NCI-H2029 (cell line): ENCODE results near the gene GALNT1.
A peak's percentile ranks its signal among the peaks of the same experiment; 100 is the strongest.

Source experiments
- DNase-seq: peaks from one replicate; lab custom pipeline; 2025; lab: John Stamatoyannopoulos, UW

The GALNT1 gene

DNA sequence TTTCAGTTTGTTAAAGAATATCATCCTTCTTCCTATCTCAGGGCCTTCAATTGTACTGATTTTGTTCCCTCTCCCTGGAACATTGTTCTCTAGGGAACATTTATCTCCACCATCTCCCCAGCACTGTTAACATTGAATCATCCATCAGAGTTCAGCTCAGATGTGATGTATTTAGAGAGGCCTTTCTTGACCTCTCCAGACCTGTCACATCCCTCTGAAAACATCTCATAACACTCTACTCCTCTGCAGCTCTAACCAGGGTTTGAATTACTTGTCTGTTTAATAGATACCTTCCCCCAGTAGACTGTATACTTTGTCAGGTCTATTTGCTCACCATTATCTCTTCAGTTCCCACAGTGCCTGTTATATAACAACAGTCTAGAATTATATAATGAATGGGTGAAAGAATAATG, 98.6 kb downstream of the GALNT1 start:
- DNase-seq, result no peak

DNA sequence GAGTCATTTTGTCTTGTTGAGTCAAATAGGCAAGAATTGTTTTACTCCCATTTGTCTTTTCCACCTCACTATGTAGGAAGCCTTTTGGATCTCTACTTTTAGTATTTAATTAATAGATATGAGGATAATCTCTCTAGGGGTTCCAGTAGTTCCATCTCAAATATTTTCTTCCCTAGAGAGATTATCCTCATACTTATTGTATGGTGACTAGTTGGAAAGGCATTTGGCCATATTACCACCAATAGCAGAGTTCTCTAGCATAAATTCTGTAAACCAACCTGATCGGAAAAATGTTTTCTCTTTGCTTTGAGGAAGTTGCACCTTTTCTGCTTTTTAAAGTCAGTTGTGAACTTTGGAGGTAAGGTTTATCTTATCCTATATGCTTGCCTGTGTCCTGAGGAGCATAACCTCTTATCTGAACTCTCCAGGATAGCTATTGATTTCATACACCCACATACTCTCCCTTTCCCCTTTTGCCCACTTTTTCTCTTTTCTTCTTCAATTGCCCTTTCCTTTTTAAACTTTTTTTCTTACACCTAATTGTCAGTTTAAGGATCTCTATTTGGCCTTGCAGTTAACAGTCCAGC, 100.8 kb downstream of the GALNT1 start:
- DNase-seq, result no peak

DNA sequence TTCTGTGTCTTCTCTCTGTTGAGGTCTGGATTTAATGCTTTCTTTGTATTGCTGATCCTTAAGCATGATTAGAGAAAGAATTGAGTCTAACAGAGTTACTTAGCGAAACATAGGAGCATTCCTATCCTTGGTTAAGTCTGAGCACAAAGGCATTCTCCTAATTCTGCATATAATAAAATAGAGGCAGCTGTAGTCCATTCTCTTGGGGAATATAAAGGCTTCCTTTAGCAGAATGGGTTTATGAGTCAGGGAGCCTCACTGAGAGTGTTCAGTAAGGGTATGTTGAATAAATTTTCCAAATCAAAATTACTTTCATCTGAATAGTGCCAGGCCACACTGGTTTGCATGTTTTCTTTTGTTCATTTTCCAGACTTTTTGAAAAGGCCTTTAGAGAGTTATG, 101.5 kb downstream of the GALNT1 start:
- no peak for DNase-seq

DNA sequence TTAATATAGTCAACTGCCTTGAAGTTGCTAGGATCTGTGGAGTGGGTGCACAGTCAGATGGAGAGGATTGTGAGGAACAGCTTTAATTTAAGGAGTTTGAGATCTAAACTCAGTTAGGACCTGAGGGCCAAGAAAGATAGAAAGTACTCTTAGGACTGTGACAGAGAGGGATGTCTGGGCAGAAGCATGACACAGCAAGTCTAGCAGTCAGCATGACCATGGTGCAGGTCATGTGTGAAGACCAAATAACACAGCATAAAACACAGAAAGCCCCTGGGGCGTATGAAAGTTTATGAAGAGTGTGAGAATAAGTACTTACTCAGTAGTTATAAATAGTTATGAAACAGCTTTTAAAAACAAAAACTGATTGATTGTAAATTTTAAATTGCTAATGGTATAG, 107.2 kb downstream of the GALNT1 start:
- DNase-seq, result no peak

DNA sequence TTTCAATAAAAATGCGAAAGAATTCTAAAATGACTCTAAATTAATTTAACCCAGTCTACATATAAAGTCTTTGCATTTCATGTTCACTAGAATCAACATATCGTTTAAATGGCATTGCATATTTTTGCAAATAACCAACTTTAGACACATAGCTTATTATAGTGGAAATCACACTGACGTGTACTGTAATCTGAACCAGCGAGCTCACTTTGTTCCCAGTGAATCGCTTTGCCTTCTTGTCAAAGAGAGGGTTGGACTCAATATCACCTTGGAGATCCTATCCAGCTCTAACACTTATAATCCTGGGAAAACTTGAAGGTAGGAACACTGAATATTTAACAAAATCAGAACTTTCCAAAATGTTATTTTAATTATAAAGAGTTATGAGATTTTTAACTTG, 108.2 kb downstream of the GALNT1 start:
- no peak for DNase-seq

DNA sequence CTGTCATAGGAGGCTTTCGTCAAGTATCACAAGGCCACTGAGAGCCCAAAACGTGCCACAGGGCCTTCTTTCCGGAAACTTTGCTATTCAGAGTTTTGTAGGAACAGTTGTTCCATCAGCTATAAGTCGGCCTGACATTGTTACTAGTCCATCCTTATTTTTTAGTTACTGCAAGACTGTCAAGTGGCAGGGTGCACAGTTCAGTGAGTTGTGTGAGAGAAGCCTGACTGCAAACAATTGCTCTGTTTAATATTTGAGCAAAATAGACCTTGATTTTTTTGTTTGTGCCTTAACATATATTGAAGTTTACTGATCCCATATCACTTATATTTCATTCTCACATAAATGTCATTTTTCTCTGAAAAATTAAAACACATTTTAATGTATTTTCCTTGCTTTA, 110.1 kb downstream of the GALNT1 start:
- DNase-seq, result no peak

DNA sequence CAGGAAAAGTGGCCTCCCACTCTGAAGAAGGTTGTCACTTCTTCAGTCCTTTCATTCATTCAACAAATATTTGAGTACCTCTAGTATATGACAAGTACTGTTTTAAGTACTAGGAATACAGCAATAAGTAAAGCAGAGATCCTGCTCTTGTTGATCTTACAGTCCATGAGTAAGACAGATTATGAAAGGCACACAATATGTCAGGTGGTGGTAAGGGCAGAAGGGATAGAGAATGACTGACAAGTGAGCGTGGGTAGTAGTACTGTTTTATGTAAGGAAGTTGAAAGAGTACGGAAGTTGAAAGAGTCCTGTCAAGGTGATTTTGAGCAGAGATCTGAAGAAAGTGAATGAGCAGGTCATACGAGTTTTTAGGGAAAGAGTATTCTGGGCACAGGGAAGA, 111.3 kb downstream of the GALNT1 start:
- DNase-seq, result no peak

DNA sequence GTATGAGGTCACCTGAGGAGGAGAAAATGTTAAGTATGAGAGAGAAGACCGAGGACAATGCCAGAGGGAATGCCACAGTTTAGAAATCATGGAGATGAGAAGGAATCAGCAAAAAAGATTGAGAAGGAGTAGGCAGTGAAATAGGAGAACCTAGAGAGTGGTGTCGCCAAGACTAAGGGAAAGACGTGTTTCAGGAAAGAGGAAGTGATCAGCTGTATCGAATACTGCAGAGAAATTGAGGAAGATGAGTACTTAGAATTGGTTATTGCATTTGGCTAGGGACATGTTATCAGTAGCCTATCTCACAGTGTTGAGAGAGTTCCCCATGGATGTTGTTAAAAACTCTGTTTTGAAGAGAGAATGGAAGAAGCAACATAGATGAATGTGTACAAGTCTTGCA, 112.3 kb downstream of the GALNT1 start:
- DNase-seq, result no peak

DNA sequence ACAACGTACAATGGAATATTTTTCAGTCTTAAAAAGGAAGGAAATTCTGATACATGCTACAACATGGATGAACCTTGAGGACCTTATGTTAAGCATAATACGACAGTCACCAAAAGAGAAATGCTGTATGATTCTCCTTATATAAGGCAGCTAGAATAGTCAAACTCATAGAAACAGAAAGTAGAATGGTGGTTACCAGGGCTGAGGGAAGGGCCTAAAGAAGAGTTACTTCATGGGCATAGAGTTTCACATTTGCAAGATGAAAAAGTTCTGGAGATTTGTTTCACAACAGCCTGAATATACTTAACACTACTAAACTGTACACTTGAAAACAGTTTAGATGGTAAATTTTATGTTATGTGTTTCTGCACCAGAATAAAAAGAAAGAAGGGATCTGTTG, 113.3 kb downstream of the GALNT1 start:
- DNase-seq, result no peak

DNA sequence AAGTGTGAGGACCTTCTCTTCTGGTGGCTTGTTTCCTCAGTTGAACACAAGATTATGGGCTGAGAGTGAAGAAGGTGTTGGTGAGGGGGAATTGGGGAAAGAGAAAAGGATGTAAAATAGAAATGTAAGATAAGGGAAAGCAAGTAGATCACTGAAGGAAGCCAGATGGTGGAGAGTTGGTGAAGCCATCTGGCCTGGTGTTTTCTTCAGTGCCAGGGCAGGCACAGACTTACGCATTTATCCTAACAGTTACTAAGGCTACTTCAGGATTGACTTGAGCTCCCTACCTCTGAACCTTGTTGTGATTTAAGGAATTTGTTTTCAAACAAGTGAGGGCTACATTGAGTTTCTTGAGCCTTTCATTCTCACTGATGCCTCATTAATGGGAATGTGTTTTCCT, 113.8 kb downstream of the GALNT1 start:
- no peak for DNase-seq

DNA sequence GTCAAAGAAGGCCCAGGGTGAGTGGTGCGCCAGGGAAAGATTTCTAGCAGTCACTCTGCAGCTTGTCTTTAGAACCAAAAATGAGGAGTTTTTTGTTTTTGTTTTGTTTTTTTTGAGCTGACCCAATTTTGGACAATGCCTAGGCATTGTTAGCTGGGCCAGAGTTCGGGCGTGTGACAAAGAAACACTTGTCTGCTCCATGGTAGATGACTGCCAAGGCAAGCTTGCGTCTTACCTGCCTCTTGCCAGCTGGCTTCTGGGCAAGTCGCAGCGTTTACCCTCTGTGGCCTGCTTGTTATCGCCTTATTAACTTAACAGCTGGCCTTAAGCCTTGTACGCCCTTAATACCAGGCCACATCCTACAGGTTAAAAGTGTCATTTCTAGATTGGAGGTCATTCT, 114.3 kb downstream of the GALNT1 start:
- no peak for DNase-seq

DNA sequence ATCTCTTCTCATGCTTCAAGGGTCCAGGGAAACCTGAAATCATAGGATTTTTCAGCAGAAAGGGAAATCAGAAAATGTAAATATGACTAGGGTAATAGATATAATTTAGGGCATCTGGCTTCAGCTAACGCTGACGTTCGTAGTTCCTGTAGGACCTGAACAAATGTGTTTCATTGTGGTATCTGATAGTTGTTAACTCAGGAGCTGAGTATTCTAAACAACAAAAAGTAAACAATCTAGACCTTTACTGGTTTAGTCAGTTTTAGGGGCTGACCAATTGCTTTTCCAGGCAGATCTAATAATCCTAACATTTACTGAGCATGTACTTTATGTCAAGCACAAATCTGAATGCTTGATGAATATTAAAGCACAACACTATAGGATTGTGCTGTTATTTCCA, 114.8 kb downstream of the GALNT1 start:
- DNase-seq, result no peak

DNA sequence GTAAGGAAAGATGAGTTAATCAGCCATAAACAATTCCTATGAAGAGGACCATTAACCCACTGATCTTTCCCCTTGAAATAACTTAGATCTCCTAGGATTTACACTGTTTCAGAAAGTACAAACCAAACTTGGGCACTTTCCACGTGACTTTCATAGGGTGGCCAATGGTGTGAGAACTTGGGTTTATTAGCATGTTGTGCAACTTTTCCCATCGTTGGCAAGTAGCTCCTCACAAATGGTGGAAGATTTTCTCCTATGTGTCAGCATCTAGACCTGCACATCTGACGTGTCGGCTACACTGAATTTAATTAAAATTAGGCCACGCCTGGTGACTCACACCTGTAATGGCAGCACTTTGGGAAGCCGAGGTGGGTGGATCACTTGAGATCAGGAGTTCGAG, 116.3 kb downstream of the GALNT1 start:
- DNase-seq, result no peak

DNA sequence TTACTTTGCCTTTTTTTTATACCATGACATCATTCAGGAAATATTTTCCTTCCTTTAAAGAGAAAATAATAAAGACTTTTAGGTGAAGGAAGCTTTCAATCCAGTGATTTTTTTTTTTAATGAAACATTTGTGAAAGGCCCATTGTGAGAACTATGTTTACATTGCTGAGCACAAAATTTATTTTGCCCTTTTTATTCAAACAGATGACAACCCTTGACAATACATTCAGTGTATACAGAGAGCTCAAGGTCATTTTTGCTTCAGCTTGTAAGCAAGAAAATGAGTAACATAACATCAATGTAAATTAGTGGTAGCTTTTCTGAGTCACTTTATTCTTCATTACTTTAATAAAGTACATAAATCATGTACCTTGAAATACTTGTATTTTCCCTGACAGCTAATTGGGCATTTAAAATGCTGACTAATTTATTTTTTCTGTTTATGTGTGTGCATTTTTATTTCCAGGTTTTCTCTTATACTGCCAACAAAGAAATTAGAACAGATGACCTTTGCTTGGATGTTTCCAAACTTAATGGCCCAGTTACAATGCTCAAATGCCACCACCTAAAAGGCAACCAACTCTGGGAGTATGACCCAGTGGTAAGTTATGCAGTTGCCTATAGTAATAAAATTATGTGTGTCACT, 121.6 kb downstream of the GALNT1 start:
- peak; percentile 26 for DNase-seq

DNA sequence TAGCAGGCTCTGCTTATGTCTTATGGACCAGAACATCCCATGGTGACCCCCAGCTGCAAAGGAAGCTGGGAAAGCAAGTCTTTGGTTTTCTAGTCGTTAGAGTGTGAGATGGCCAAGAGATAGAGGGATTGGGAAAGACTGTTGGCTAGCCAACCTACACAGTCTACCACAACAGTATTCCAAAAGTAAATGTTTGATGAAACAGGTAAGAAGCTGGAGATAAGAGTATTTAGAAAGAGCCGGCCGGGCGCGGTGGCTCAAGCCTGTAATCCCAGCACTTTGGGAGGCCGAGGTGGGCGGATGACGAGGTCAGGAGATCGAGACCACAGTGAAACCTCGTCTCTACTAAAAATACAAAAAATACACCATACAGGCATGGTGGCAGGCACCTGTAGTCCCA, 124.4 kb downstream of the GALNT1 start:
- DNase-seq, result no peak

DNA sequence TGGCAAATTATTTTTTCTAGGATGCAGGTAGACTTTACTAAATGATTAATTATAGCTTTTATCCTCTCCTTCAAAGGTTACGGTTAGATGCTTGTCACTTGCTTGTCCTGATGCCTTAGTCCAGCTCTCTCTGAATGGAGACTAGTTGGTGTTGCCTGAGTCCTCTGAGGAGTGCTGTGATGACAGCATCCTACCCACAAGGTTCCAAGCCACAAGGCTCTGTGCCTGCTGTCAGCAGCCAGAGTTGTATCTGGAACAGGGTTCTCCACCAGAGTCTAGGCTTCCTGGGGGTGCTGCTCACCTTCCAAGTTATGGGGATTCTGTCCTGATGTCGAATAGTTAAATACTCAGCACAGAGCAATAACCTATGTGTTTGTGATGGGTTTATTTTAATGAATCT, 125.7 kb downstream of the GALNT1 start:
- DNase-seq, result no peak

DNA sequence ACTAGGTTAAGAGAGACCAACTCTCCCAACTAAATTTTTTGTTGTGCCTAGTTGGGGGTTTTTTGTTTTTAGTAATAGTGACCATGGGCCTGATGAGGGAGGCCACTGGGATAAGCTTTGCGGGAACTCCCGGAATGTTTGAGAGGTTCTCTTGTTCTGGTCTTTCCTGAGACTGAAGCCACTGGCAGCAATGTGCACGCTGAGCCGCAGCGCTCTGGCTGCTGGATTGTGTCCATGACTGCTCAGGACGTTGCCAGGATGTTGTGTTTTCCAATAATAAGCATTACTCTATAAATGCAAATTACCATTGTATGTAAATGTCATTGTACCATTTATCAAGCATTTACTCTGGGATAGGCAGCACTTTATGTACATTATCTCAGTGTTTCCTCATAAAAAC, 126.1 kb downstream of the GALNT1 start:
- DNase-seq, result no peak

DNA sequence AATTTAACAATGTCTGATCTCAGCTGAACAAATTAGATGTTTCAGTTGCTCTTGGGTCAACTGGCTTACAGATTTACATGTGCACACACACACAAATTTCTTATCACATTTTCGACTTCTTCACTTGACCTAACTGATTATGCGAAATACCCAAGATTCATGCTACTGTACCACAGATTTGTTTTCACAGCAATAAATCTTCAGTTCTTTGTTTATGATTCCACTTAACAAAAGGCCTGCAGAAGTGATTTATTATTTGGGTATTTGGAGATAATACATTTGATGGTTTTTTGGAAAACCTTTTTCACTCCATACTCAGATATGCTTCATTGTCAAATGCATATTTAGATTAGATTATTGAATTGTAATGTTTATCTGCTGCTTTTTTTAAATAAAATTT, 129.0 kb downstream of the GALNT1 start:
- DNase-seq, result no peak

DNA sequence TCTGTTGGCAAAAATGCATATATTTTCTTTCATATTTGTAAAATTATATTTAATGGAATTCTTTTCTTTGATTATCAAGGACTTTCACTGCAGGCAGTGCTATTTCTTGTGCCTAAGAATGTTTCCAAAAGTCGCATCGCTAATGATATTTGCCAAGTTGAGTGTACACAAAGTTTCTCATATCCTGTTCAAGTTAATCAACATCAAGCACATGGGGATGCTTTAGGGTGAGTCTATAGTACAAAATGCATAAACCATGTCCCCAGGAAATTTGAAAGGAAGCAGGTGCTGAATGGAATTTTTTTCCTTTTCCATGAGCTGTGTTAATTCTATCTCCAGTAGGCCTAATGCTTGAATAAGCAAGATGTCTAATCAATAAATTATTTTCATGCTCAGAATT, 129.7 kb downstream of the GALNT1 start:
- no peak for DNase-seq

DNA sequence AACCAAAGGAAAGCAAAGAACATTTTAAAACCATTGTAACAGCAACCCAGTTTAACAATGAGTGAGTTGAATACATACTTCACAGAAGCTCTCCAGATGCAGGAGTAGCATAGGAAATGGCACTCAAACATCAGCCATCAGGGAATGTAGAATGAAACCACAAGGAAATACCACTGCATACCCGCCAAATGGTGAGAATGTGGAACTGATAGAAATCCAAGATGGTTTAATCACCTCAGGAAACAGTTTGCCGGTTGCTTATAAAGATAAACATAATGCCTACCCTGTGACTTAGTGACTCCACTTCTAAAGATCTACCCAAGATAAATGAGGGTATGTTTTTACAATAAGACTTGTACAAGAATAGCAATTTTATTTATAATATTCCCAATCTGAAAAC, 132.0 kb downstream of the GALNT1 start:
- DNase-seq, result no peak

DNA sequence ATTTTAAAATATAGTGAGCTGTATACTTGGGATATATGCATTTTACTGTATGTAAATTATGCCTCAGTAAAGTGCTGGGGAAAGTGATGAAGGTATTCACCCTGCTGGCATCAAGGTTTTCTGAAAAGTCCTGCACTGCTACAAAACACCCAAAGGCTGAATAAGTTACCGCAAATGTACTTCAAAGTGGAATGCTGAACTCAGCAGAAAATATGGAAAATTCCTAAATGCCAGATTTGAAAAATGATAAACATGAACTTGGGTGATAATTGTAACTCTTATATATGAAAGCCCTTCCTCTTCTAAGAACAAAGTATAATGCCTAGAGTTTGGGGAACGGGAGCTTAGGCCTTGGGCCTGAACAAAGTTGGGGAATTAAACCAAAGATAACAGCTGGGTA, 133.0 kb downstream of the GALNT1 start:
- DNase-seq, result no peak

DNA sequence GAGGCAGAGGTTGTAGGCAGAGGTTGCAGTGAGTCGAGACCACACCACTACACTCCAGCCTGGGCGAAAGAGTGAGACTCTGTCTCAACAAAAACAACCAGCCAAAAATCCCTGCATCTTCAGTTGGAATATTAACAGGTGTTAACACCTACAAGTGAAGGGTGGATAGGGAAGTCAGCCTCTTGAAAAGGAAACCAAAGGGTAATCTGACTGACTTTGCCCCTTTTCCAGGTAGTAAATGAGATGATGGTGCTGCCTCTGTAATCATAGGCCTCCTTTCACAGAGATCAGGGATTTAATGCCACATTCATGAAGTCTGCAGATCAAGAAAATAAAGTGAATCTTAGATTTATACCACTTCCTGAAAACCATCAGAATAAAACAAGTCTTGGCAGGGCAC, 133.6 kb downstream of the GALNT1 start:
- no peak for DNase-seq

DNA sequence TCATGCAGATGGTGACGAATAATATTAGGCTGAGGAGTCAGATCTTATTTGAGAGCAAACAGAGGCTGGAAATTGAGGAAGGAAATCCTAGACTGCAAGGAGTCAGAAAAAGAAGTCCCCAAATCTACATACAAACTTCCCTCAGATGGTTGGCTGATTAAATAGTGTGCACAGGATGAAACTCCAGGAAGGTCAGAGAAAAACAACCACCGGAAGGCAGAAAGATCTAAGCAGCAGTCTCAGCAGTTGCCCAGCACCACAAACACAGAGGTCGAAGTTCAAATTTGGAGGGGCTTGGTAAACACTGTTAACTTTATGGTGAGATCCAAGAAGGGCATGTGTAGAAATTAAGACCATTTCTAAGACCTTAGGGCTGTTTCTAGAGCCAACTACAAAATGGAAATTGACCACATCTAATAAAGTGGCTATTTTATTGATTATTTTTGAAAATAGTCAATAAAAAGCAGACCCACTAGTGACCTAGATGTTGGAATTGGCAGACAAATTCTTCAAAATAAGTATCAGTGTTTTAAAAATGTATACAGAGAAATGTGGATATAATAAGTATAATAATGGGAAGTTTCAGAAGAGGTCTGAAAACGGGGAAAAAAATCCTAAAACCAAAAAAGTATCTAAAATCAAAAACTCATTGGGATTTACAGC, 134.8 kb downstream of the GALNT1 start:
- DNase-seq, result no peak

DNA sequence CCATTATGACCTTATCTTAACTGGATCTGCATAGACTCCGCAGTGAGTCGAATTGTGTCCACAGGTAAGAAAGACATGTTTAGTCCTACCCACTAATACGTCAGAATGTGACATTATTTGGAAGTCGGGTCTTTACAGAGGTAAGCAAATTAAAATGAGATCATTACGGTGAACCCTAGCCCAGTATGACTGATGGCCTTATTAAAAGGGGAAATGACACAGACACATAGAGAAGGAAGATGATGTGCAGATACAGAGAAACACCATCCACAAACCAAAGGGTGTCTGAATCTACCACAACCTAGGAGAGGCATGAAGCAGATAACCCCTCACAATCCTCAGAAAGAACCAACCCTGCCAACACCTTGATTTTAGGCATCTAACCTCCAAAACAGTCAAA, 135.6 kb downstream of the GALNT1 start:
- DNase-seq, result no peak
